Heart left ventricle (tissue), 16 donors: Measurements from ENCODE around the gene MRPL22. TPM values are rescaled to one million over a fixed set of nuclear protein-coding genes. Genes with fewer than 3 reads are reported as not detected.

Source experiments
- ATAC-seq, 4 donors: fragments of 200-7000 bp; cut with Tn5 transposase; one replicate each; pipeline ENCODE4 v1.9.1; 2020 to 2022; ENCODE audit warnings: moderate library complexity in 4 of 4, mild to moderate bottlenecking in 3 of 4, moderate number of reproducible peaks in 1 of 4
- DNase-seq, 5 donors: peaks; one replicate each; pipeline ENCODE4 v3.0.0-alpha.2; 2020
- H3K27ac ChIP-seq, 12 donors: fragments of 200-600 bp; sonication (generic) in 4 of 12; one replicate each; pipeline versions ENCODE4 v1.5.0 to v1.8.0; 2016 to 2022; ENCODE audit warnings: mild to moderate bottlenecking in 2 of 12
- H3K27me3 ChIP-seq, 9 donors: fragments of 200-600 bp; sonication (generic) in 2 of 9; one replicate each; pipeline versions ENCODE4 v1.5.1 to v1.8.0; 2016 to 2022; ENCODE audit warnings: mild to moderate bottlenecking in 3 of 9
- H3K36me3 ChIP-seq, 9 donors: fragments of 200-600 bp; sonication (generic) in 2 of 9; one replicate each; pipeline versions ENCODE4 v1.5.0 to v1.8.0; 2018 to 2022; ENCODE audit warnings: mild to moderate bottlenecking in 2 of 9
- H3K4me1 ChIP-seq, 12 donors: fragments of 200-600 bp; sonication (generic) in 4 of 12; one replicate each; pipeline versions ENCODE4 v1.5.0 to v1.8.0; 2016 to 2022; ENCODE audit warnings: mild to moderate bottlenecking in 3 of 12
- H3K4me3 ChIP-seq, 12 donors: fragments of 200-600 bp; sonication (generic) in 4 of 12; one replicate each; pipeline versions ENCODE4 v1.5.0 to v1.8.0; 2017 to 2022; ENCODE audit warnings: mild to moderate bottlenecking in 9 of 12, moderate library complexity in 4 of 12
- H3K9me3 ChIP-seq, 12 donors: fragments of 200-600 bp; sonication (generic) in 4 of 12; one replicate each; pipeline versions ENCODE4 v1.5.0 to v1.8.0; 2016 to 2022; ENCODE audit warnings: mild to moderate bottlenecking in 1 of 12
- CTCF ChIP-seq, 12 donors: fragments of 200-600 bp; sonication (generic) in 4 of 12; IDR thresholded peaks; one replicate each; pipeline versions ENCODE4 v1.5.0 to v1.8.0; 2018 to 2022; ENCODE audit warnings: antibody characterized with exemption in 12 of 12, mild to moderate bottlenecking in 5 of 12
- POLR2A ChIP-seq, 2 donors: fragments of 450-650 bp; IDR thresholded peaks; one replicate each; pipeline ENCODE4 v1.6.1; 2017; ENCODE audit warnings: antibody characterized with exemption in 2 of 2, mild to moderate bottlenecking in 2 of 2, moderate library complexity in 2 of 2
- WGBS, 4 donors: extraction: QIAGEN DNeasy Blood & Tissue Kit in 2 of 4; methylation state at CpG; one replicate each; pipeline versions ENCODE4 v1.1.5 to v1.1.7; 2013 to 2018; 5-methylcytosine and 5-hydroxymethylcytosine counted together
- intact Hi-C, 10 donors: fragments of 100-400 bp; cut with DNase I; formaldehyde crosslinking; loops; one replicate each; pipeline versions ENCODE4 v1.11.1 to v1.14.2; 2022
- polyA plus RNA-seq, 2 donors: library from polyadenylated mRNA; stranded (reverse); fragments of 200-250 nt; gene quantifications; one replicate each; pipeline ENCODE4 v1.2.3, GENCODE V29; 2013
- total RNA-seq, 9 donors: library from RNA; depleted of rRNA in 2 of 9; stranded (reverse); fragments of >200 nt in 2 of 9; fragmentation: NEBNext Ultra II Directional in 3 of 9; extraction: Animal tissue kit (Norgen Biotek cat#: 25700) in 3 of 9; gene quantifications; one replicate each; pipeline versions ENCODE4 v1.1.0 to v1.2.4, GENCODE V29; 2016 to 2023
- donor health status: ischemic (EF 13 %, LVEDD 7.1; RV severe dilation, severe dysfunction).
- donor health status: healthy with polysubstance abuse.
- donor health status: DM: no; HTN: yes; CAD: no.
- donor health status: DM: no; HTN: no; CAD: no.
- donor health status: ischemic (EF 25% LVEDD 6.9; RV normal size, moderate dysfunction).
- donor health status: ischemic (EF 25% LVEDD 5.7; RV mildly dilated, moderate dysfunction).
- donor health status: healthy.
- donor health status: DM: yes; HTN: yes; CAD: no.
- donor health status: ischemic (EF 35%, LVEDD 5.7; RV mildly dilated, moderate dysfunction).
- donor health status: nonischemic (EF 11% LVEDD 7.7; RV severe dilation, severe dysfunction).
- donor health status: DM: yes; HTN: yes; CAD: no.
- donor health status: PGD.
- donor health status: ischemic (EF 29% LVEDD 5.4; RV normal size, mild dysfunction).
- donor health status: nonischemic (EF 23%, LVEDD 6.1; RV moderate dilation, normal function).

Gene MRPL22
- total and polyA plus RNA-seq, 11 donors: 25.7 to 144 (median 61.4) TPM

DNA sequence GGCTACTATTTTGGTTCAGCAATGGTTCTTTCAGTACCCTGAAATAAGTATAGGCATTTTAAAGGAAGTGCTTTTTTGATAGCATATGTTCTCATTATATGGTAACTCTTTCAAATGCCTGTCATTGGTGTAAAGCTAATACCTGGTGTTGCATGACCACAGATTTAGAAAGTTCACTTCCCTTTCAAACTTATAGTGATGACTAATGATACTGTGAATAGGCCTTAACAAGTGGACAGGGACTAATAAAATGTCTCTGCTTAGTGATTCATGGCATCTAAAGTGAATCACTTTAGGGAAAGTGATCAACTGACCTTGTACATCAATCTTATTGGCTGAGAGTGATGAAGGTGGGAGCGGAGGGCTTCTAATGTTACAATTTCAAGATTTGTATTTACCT is 21.6 kb downstream of the MRPL22 start:
- Histone ChIP-seq H3K27me3 (no peaks in the 10 kb centered on the region), H3K27ac (no peak overlapping the region), H3K36me3 (peaks cover 0 to 91% (median 74%) of the 10 kb centered on the region in 9 donors), H3K4me3 (no peak overlapping the region), H3K9me3 (no peaks in the 10 kb centered on the region), H3K4me1 (peaks cover 0 to 22% (median 5%) of the 10 kb centered on the region in 12 donors)
- no peak for ATAC-seq
- intact Hi-C loops: no loop called here
- no peak for DNase-seq
- TF ChIP-seq POLR2A (IDR thresholded peaks at IDR 0.05): no peak
- no peak for TF ChIP-seq CTCF (IDR thresholded peaks at IDR 0.05)
- WGBS, 4 donors: 97 to 100% (median 98%) methylated on average over 1 of the region's 1 CpG

DNA sequence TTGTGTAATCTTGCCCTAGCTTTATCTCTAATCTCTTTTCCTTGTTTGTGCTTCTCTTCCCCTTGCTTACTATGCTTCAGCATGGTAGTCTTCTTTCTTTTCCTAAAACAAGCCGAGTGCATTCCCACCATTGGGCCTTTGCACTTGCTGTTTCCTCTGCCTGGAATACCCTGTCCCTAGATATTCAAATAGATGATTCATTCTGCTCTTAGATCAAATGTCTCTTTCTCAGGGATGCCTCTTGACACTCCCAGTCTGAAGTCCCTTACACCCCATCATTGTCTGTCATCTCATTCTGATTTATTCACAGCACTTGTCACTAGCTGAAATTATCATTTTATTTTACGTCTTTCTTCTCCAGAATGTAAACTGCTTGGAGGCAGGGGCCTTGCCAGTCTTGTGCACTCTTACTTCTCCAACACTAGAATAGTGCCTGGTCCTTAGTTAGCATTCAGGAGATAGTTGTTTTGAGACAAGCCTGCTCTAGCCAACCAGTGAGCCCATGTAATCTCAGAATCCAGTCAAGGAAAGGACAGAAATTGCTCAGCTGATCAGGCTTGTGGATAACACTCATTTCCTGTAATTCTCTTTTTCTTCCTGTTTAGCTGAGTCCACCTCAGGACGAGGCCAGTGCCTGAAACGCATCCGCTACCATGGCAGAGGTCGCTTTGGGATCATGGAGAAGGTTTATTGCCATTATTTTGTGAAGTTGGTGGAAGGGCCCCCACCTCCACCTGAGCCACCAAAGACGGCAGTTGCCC is 25.4 kb downstream of the MRPL22 start:
- peak in 3 of 4 donors; percentile 52 to 91 (median 58) for ATAC-seq
- H3K4me3 ChIP-seq: peak overlapping the region in 4 of 12 donors; percentile 2 to 20 (median 5)
- peaks cover 0 to 23% (median 5%) of the 10 kb centered on the region in 12 donors for H3K4me1 ChIP-seq
- DNase-seq: peak in 1 of 5 donors; percentile 10
- H3K27me3 ChIP-seq: no peaks in the 10 kb centered on the region
- H3K36me3 ChIP-seq: peaks cover 0 to 75% (median 55%) of the 10 kb centered on the region in 9 donors
- TF ChIP-seq POLR2A (IDR thresholded peaks at IDR 0.05) (no peak), CTCF (IDR thresholded peaks at IDR 0.05) (no peak)
- no peaks in the 10 kb centered on the region for H3K9me3 ChIP-seq
- WGBS, 4 donors: 59 to 74% (median 67%) methylated on average over 7 of the region's 7 CpGs
- intact Hi-C loops: no loop called here
- peak overlapping the region in 10 of 12 donors; percentile 47 to 67 (median 60) for H3K27ac ChIP-seq

DNA sequence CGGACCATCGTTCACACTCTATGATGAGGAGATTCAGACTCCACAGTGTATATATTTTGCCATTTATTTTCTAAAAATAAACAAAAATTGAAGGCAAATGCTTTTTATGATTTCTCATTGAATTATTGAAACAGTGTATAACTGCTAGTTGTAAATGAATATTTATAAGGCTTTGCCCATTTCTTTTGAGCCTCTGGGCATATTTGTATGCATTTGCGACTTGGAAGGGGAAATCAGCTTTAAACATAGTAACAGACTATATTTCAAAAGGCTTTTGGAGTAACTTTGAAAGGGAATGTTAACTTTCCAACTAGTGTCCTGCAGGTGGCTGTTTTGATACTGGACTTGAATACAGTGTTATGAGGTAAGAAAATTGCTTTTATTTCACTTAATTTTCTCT is 26.0 kb downstream of the MRPL22 start:
- WGBS, 4 donors: 71 to 88% (median 72%) methylated on average over 3 of the region's 3 CpGs
- Histone ChIP-seq H3K4me3 (peak overlapping the region in 4 of 12 donors; percentile 2 to 20 (median 5)), H3K4me1 (peaks cover 0 to 23% (median 5%) of the 10 kb centered on the region in 12 donors), H3K9me3 (no peaks in the 10 kb centered on the region), H3K27ac (peak overlapping the region in 10 of 12 donors; percentile 6 to 64 (median 46)), H3K27me3 (no peaks in the 10 kb centered on the region), H3K36me3 (peaks cover 0 to 68% (median 49%) of the 10 kb centered on the region in 9 donors)
- DNase-seq (no peak), ATAC-seq (no peak)
- TF ChIP-seq POLR2A (IDR thresholded peaks at IDR 0.05) (no peak), CTCF (IDR thresholded peaks at IDR 0.05) (no peak)
- intact Hi-C loops: no loop called here

- peaks cover 0 to 62% (median 42%) of the 10 kb centered on the region in 9 donors for H3K36me3 ChIP-seq
- H3K4me1 ChIP-seq: peaks cover 0 to 23% (median 5%) of the 10 kb centered on the region in 12 donors
- H3K4me3 ChIP-seq: peak overlapping the region in 2 of 12 donors; percentile 2 to 20
- peak overlapping the region in 1 of 12 donors; percentile 47 for H3K27ac ChIP-seq
- ATAC-seq (no peak), DNase-seq (no peak)
- TF ChIP-seq POLR2A (IDR thresholded peaks at IDR 0.05) (no peak), CTCF (IDR thresholded peaks at IDR 0.05) (peak; percentile 17 to 63 (median 52))
- H3K27me3 ChIP-seq: no peaks in the 10 kb centered on the region
- intact Hi-C loops: no loop called here
- no peaks in the 10 kb centered on the region for H3K9me3 ChIP-seq
- 63 to 73% (median 67%) methylated on average over 5 of the region's 5 CpGs for WGBS, 4 donors
These were observed 26.6 kb downstream of the MRPL22 start for GRCh38 chr5:154967421-154968024.
